ENCODE data around the gene TP53I11. TPM values are rescaled to one million over a fixed set of nuclear protein-coding genes. Genes with fewer than 3 reads are reported as not detected.
A peak's percentile ranks its signal among the peaks of the same experiment; 100 is the strongest.

TP53I11 gene
- total RNA-seq, 2 donors from 2014 or later, result 3.2 to 12.2 TPM

DNA sequence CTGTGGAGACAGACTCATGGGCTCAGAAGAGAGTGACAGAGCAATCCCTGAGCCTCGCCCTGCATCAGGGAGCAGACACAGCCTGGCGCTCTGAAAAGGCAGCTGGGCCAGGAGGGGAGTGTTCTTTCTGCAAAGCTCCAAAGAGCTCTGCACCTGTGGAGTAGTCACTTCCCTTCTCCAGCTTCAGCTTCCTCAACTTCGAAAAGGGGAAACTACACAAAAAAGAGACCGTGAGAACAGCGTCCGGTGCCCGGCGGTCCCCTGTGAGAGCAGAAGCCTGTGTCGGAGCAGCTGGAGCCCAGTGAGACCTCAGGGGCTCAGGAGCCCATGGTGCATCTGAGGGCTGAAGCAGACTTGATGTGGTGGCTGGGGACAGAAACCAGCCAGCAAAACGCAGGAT is 35.1 kb downstream of the TP53I11 start:
- Mint-ChIP-seq H3K36me3 (no peaks in the 10 kb centered on the region), H3K4me1 (ENCODE audit: low read depth in 2 of 2) (no peaks in the 10 kb centered on the region), H3K4me3 (no peak overlapping the region), H3K27me3 (peaks cover 0 to 16% of the 10 kb centered on the region in 2 donors), H3K9me3 (no peaks in the 10 kb centered on the region), H3K27ac (no peak overlapping the region)
- ATAC-seq, result no peak
- DNase-seq (ENCODE audit: low spot score), result no peak

- H3K27ac Mint-ChIP-seq, result no peak overlapping the region
- H3K36me3 Mint-ChIP-seq, result no peaks in the 10 kb centered on the region
- ATAC-seq (no peak), DNase-seq (ENCODE audit: low spot score) (no peak)
- H3K4me3 Mint-ChIP-seq, result no peak overlapping the region
- H3K9me3 Mint-ChIP-seq, result no peaks in the 10 kb centered on the region
- H3K27me3 Mint-ChIP-seq, result peaks cover 0 to 17% of the 10 kb centered on the region in 2 donors
- H3K4me1 Mint-ChIP-seq (ENCODE audit: low read depth in 2 of 2), result no peaks in the 10 kb centered on the region
Measured at GRCh38 chr11:44915004-44915403, 35.7 kb downstream of the TP53I11 start.

- no peak for ATAC-seq
- no peaks in the 10 kb centered on the region for H3K36me3 Mint-ChIP-seq
- H3K9me3 Mint-ChIP-seq, result no peaks in the 10 kb centered on the region
- no peak overlapping the region for H3K27ac Mint-ChIP-seq
- peaks cover 0 to 18% of the 10 kb centered on the region in 2 donors for H3K27me3 Mint-ChIP-seq
- no peak for DNase-seq (ENCODE audit: low spot score)
- H3K4me1 Mint-ChIP-seq (ENCODE audit: low read depth in 2 of 2), result no peaks in the 10 kb centered on the region
- no peak overlapping the region for H3K4me3 Mint-ChIP-seq
Measured at GRCh38 chr11:44914105-44914504, 36.6 kb downstream of the TP53I11 start.

DNA sequence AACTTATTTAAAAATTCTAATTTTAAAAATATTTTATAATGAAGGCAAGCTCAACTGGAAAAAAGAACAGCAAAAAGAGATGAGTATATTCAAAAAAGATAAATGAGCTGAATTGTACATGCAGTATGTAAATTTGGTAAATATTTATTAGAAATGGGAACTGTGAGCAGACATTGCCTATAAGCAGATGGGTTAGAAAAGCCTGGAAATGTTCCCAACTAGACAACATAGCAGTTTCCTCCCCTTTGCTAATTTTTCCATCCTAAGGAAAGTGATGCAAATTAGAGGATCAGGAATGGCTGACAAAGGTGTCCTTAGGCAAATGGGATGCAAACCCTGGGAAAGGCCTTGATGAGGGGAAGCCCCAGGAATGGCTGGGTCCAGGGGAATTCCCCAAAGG is 37.2 kb downstream of the TP53I11 start:
- Mint-ChIP-seq H3K4me3 (no peak overlapping the region), H3K36me3 (no peaks in the 10 kb centered on the region), H3K27ac (no peak overlapping the region), H3K27me3 (peaks cover 0 to 20% of the 10 kb centered on the region in 2 donors), H3K9me3 (no peaks in the 10 kb centered on the region), H3K4me1 (ENCODE audit: low read depth in 2 of 2) (no peaks in the 10 kb centered on the region)
- DNase-seq (ENCODE audit: low spot score), result no peak
- no peak for ATAC-seq

DNA sequence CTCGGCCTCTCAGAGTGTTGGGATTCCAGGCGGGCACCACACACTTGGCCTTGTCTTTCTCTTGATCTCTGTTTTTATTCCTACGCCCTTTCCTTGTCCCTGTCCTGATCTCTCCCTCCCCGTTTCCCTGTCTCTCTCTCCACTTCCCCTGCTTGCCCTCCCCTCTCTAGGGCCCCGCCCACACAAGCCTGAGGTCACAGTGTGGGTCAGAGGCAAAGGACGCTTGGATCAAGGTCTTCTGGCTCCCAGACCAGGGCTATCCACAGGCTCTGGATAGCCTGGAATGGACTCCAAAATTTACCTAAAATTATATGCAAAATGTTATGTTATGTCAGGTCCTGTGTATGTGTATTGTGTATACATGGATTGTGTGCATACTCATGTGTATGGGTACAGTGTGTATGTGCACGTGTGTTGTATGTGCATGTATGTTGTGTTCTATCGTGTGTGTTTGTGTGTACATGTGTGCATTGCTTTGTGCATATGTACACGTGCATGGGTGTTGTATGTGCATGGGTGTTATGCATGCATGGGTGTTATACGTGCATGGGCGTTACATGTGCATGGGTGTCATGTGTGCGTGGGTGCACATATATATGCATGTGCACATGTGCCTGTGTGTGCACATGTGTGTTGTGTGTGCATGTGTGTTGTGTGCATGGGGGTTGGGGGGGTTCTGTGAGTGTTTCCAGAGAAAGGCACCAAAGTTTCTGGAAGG is 38.3 kb downstream of the TP53I11 start:
- no peak for DNase-seq (ENCODE audit: low spot score)
- Mint-ChIP-seq H3K4me3 (no peak overlapping the region), H3K4me1 (ENCODE audit: low read depth in 2 of 2) (no peaks in the 10 kb centered on the region), H3K27me3 (peaks cover 0 to 17% of the 10 kb centered on the region in 2 donors), H3K36me3 (no peaks in the 10 kb centered on the region), H3K9me3 (no peaks in the 10 kb centered on the region), H3K27ac (no peak overlapping the region)
- ATAC-seq, result no peak

GRCh38 chr11:44911029-44911814 is 39.5 kb downstream of the TP53I11 start:
- Mint-ChIP-seq H3K4me3 (no peak overlapping the region), H3K4me1 (ENCODE audit: low read depth in 2 of 2) (no peaks in the 10 kb centered on the region), H3K9me3 (no peaks in the 10 kb centered on the region), H3K27ac (no peak overlapping the region), H3K36me3 (no peaks in the 10 kb centered on the region), H3K27me3 (peaks cover 0 to 19% of the 10 kb centered on the region in 2 donors)
- DNase-seq (ENCODE audit: low spot score) (peak; percentile 82), ATAC-seq (peak; percentile 46 to 64)

- no peak for ATAC-seq
- no peaks in the 10 kb centered on the region for H3K36me3 Mint-ChIP-seq
- H3K27ac Mint-ChIP-seq, result no peak overlapping the region
- H3K4me1 Mint-ChIP-seq (ENCODE audit: low read depth in 2 of 2), result no peaks in the 10 kb centered on the region
- H3K4me3 Mint-ChIP-seq, result no peak overlapping the region
- DNase-seq (ENCODE audit: low spot score), result no peak
- no peaks in the 10 kb centered on the region for H3K9me3 Mint-ChIP-seq
- peaks cover 0 to 18% of the 10 kb centered on the region in 2 donors for H3K27me3 Mint-ChIP-seq
Measured at GRCh38 chr11:44910591-44910990, 40.1 kb downstream of the TP53I11 start.

DNA sequence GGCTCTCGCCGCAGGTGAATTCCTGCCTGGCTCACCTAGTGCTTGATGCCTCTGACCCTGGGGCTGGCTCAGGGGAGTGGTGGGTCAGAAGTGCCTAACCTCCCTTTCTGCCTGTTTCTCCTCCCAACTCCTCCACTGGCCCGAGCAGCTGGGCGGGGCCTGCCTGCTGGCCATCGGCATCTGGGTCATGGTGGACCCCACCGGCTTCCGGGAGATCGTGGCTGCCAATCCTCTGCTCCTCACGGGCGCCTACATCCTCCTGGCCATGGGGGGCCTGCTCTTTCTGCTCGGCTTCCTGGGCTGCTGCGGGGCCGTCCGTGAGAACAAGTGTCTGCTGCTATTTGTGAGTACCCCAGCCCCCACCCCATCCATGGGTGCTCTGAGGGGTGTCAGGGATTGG is 41.1 kb downstream of the TP53I11 start:
- Mint-ChIP-seq H3K4me1 (ENCODE audit: low read depth in 2 of 2) (no peaks in the 10 kb centered on the region), H3K27ac (no peak overlapping the region), H3K4me3 (no peak overlapping the region), H3K27me3 (peaks cover 0 to 20% of the 10 kb centered on the region in 2 donors), H3K36me3 (no peaks in the 10 kb centered on the region), H3K9me3 (no peaks in the 10 kb centered on the region)
- ATAC-seq (no peak), DNase-seq (ENCODE audit: low spot score) (no peak)

DNA sequence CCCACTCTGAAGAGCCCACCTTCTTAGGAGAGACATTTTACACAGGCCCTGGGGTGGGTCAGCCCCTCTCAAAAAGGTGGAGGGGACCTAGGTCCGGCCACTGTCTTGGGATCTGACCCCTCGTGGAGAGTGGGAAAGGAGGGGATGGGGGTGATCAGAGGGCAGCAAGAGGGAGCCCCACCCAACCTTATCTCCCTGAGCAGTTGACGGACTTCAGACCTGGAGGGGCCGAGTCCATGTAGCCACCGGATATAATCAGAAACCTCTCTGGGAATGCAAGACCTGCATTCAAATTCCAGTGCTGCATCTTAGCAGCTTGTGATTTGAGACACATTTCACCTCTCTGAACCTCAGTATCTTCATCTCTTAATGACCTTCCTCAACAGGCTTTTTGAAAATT is 44.0 kb downstream of the TP53I11 start:
- Mint-ChIP-seq H3K4me3 (no peak overlapping the region), H3K36me3 (no peaks in the 10 kb centered on the region), H3K4me1 (ENCODE audit: low read depth in 2 of 2) (no peaks in the 10 kb centered on the region), H3K27me3 (peaks cover 0 to 15% of the 10 kb centered on the region in 2 donors), H3K9me3 (no peaks in the 10 kb centered on the region), H3K27ac (no peak overlapping the region)
- DNase-seq (ENCODE audit: low spot score), result no peak
- no peak for ATAC-seq

- H3K27ac Mint-ChIP-seq, result no peak overlapping the region
- DNase-seq (ENCODE audit: low spot score), result no peak
Measured at GRCh38 chr11:44905131-44905866, 45.4 kb downstream of the TP53I11 start.

GRCh38 chr11:44904261-44905020 is 46.2 kb downstream of the TP53I11 start:
- H3K27me3 Mint-ChIP-seq, result peaks cover 0 to 11% of the 10 kb centered on the region in 2 donors

More at GRCh38 chr11:44905131-44905866, 45.4 kb downstream of the TP53I11 start:
- Mint-ChIP-seq H3K4me1 (ENCODE audit: low read depth in 2 of 2) (no peaks in the 10 kb centered on the region), H3K4me3 (no peak overlapping the region), H3K36me3 (no peaks in the 10 kb centered on the region), H3K27me3 (peaks cover 0 to 11% of the 10 kb centered on the region in 2 donors), H3K9me3 (no peaks in the 10 kb centered on the region)
- no peak for ATAC-seq

GRCh38 chr11:44903518-44903917 is 47.2 kb downstream of the TP53I11 start:
- Mint-ChIP-seq H3K27me3 (peaks cover 0 to 9% of the 10 kb centered on the region in 2 donors), H3K4me1 (ENCODE audit: low read depth in 2 of 2) (no peaks in the 10 kb centered on the region), H3K4me3 (no peak overlapping the region), H3K9me3 (no peaks in the 10 kb centered on the region), H3K36me3 (no peaks in the 10 kb centered on the region), H3K27ac (no peak overlapping the region)
- no peak for DNase-seq (ENCODE audit: low spot score)
- ATAC-seq, result no peak

More at GRCh38 chr11:44904261-44905020, 46.2 kb downstream of the TP53I11 start:
- no peaks in the 10 kb centered on the region for H3K36me3 Mint-ChIP-seq
- DNase-seq (ENCODE audit: low spot score) (no peak), ATAC-seq (no peak)
- no peak overlapping the region for H3K27ac Mint-ChIP-seq
- no peaks in the 10 kb centered on the region for H3K4me1 Mint-ChIP-seq (ENCODE audit: low read depth in 2 of 2)
- no peaks in the 10 kb centered on the region for H3K9me3 Mint-ChIP-seq
- no peak overlapping the region for H3K4me3 Mint-ChIP-seq

DNA sequence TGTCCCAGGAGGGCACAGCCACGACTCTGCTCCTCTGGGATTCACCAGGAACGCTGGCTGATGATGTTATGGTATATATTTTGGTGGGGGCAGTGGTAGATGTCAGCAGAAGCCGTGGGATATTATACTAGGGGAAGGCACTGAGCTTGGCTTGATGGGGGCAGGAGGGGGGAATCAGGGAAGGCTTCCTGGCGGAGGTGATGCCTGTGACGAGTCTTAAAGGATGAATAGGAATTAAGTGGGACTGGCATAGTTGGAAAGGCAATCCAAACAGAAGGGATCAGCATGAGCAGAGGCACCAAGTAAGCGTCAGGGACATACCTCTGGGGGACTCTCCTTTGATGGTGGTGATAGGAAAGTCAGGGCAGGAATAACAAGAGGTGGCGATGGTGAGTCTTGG is 47.6 kb downstream of the TP53I11 start:
- ATAC-seq, result no peak
- H3K9me3 Mint-ChIP-seq, result no peaks in the 10 kb centered on the region
- H3K36me3 Mint-ChIP-seq, result no peaks in the 10 kb centered on the region

More for the DNA sequence above, 47.6 kb downstream of the TP53I11 start:
- Mint-ChIP-seq H3K4me3 (no peak overlapping the region), H3K27me3 (peaks cover 1 to 9% of the 10 kb centered on the region in 2 donors), H3K4me1 (ENCODE audit: low read depth in 2 of 2) (no peaks in the 10 kb centered on the region), H3K27ac (no peak overlapping the region)
- DNase-seq (ENCODE audit: low spot score), result no peak
